ENCODE data around the gene EBNA1BP2.
"Not testable (repeated sequence)": the region's sequence is repeated elsewhere in the genome, so short reads cannot be mapped to it uniquely, and the experiment has no call there.

Gene EBNA1BP2

DNA sequence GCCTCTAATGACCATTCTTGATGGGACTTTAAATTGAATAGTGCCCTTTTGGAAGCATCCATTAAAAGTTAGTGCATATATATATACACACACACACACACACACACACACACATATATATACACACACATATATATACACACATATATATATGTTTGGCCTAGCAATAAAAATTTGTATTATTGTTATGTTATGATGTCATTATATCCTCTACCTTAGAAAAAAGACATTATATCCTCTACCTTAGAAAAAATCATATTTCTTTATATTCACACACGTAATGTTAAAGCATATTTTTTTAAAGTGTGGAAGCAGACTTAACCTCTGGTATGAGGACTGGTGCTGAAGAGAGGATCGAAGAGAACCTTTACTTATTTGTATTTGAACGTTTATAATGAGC, 43.3 kb downstream of the EBNA1BP2 start:
- H3K9me3 ChIP-seq (ENCODE audit: insufficient read depth, low read length): no peaks in the 10 kb centered on the region
- H2AFZ ChIP-seq (ENCODE audit: low read depth, low read length, severe bottlenecking): no peak overlapping the region
- H3K79me2 ChIP-seq (ENCODE audit: insufficient read depth, low read length): no peaks in the 10 kb centered on the region
- TF ChIP-seq, protein P1, sequence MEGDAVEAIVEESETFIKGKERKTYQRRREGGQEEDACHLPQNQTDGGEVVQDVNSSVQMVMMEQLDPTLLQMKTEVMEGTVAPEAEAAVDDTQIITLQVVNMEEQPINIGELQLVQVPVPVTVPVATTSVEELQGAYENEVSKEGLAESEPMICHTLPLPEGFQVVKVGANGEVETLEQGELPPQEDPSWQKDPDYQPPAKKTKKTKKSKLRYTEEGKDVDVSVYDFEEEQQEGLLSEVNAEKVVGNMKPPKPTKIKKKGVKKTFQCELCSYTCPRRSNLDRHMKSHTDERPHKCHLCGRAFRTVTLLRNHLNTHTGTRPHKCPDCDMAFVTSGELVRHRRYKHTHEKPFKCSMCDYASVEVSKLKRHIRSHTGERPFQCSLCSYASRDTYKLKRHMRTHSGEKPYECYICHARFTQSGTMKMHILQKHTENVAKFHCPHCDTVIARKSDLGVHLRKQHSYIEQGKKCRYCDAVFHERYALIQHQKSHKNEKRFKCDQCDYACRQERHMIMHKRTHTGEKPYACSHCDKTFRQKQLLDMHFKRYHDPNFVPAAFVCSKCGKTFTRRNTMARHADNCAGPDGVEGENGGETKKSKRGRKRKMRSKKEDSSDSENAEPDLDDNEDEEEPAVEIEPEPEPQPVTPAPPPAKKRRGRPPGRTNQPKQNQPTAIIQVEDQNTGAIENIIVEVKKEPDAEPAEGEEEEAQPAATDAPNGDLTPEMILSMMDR (IDR thresholded peaks at IDR 0.05; ENCODE audit: insufficient read depth, low read length, poor library complexity, severe bottlenecking): no peak
- TF ChIP-seq EZH2phosphoT487 (conservative IDR thresholded peaks at IDR 0.05; ENCODE audit: low read length): no peak
- no peak overlapping the region for H3K27ac ChIP-seq (ENCODE audit: low read depth, low read length)
- no peaks in the 10 kb centered on the region for H3K36me3 ChIP-seq (ENCODE audit: low read length)
- H3K9ac ChIP-seq (ENCODE audit: low read length): no peak overlapping the region
- no peaks in the 10 kb centered on the region for H3K27me3 ChIP-seq (ENCODE audit: low read length)
- no peaks in the 10 kb centered on the region for H4K20me1 ChIP-seq (ENCODE audit: low read depth, low read length)
- no peak overlapping the region for H3K4me3 ChIP-seq (ENCODE audit: insufficient read depth, low read length, poor library complexity, severe bottlenecking)
- H3K4me2 ChIP-seq (ENCODE audit: low read depth, low read length, poor library complexity, severe bottlenecking): no peak overlapping the region
- no peaks in the 10 kb centered on the region for H3K9me2 ChIP-seq (replicated peaks; ENCODE audit: insufficient read depth, low read length)
- H3F3A ChIP-seq (ENCODE audit: insufficient read depth): no peaks in the 10 kb centered on the region

DNA sequence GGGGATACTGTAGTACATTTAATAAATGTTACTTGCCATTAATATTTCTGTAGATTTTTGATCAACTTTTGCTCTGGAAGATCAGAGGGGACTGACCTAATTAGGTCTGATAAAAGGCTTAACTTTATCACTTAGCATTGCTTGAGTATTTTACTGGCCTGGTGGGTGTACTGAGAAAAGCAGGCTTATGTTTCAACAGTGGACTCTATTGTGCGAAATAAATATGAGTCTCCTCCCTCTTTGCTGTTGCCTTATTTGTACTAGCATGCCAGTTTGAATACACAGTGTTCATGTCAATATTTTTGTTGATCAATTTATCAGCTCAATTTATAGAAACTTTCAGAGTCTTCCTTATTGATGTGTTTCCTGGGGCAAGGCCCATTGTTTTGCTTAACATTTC, 49.1 kb downstream of the EBNA1BP2 start:
- no peak overlapping the region for H3K9ac ChIP-seq (ENCODE audit: low read length)
- H3K4me2 ChIP-seq (ENCODE audit: low read depth, low read length, poor library complexity, severe bottlenecking): no peak overlapping the region
- no peak overlapping the region for H2AFZ ChIP-seq (ENCODE audit: low read depth, low read length, severe bottlenecking)
- H3K4me3 ChIP-seq (ENCODE audit: insufficient read depth, low read length, poor library complexity, severe bottlenecking): no peak overlapping the region
- H3F3A ChIP-seq (ENCODE audit: insufficient read depth): no peaks in the 10 kb centered on the region
- H3K9me2 ChIP-seq (replicated peaks; ENCODE audit: insufficient read depth, low read length): no peaks in the 10 kb centered on the region
- no peaks in the 10 kb centered on the region for H3K36me3 ChIP-seq (ENCODE audit: low read length)
- no peaks in the 10 kb centered on the region for H3K9me3 ChIP-seq (ENCODE audit: insufficient read depth, low read length)
- no peaks in the 10 kb centered on the region for H3K79me2 ChIP-seq (ENCODE audit: insufficient read depth, low read length)
- peaks cover 3% of the 10 kb centered on the region; the same call in 1 of the 2 replicates for H3K27me3 ChIP-seq (ENCODE audit: low read length)
- no peaks in the 10 kb centered on the region for H4K20me1 ChIP-seq (ENCODE audit: low read depth, low read length)
- TF ChIP-seq, protein P1 (IDR thresholded peaks at IDR 0.05; ENCODE audit: insufficient read depth, low read length, poor library complexity, severe bottlenecking): no peak
- TF ChIP-seq EZH2phosphoT487 (conservative IDR thresholded peaks at IDR 0.05; ENCODE audit: low read length): no peak
- H3K27ac ChIP-seq (ENCODE audit: low read depth, low read length): no peak overlapping the region

DNA sequence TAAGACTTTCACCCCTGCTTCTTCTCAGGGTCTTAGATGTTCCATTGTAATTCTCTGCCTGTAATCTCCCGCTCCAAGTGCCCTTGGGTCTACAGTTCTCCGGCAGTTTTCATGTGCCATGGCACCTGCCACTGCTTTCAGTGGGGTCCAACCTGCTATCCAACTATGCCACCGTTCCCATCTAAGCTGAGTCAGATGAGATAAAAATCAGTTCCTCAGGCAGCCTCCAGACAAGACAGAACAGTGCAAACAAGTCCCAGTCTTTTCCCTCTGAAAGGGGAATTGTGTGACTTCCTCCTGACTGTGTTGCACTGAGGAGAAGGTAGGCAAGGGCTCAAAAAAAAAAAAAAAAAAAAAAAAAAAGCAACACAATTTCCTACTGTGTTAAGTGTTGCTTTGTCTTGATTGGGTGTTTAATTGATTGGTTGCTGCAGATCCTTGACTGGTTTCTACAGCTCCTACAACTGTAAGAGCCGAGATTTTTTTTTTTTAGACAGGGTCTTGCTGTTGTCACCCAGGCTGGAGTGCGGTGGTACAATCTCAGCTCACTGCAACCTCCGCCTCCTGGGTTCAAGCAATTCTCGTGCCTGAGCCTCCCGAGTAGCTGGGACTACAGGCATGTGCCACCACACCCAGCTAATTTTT, 50.7 kb downstream of the EBNA1BP2 start:
- no peak overlapping the region for H2AFZ ChIP-seq (ENCODE audit: low read depth, low read length, severe bottlenecking)
- no peak overlapping the region for H3K4me3 ChIP-seq (ENCODE audit: insufficient read depth, low read length, poor library complexity, severe bottlenecking)
- H3F3A ChIP-seq (ENCODE audit: insufficient read depth): no peaks in the 10 kb centered on the region
- no peaks in the 10 kb centered on the region for H3K79me2 ChIP-seq (ENCODE audit: insufficient read depth, low read length)
- no peaks in the 10 kb centered on the region for H3K9me2 ChIP-seq (replicated peaks; ENCODE audit: insufficient read depth, low read length)
- no peaks in the 10 kb centered on the region for H4K20me1 ChIP-seq (ENCODE audit: low read depth, low read length)
- H3K27ac ChIP-seq (ENCODE audit: low read depth, low read length): no peak overlapping the region
- no peaks in the 10 kb centered on the region for H3K36me3 ChIP-seq (ENCODE audit: low read length)
- H3K4me2 ChIP-seq (ENCODE audit: low read depth, low read length, poor library complexity, severe bottlenecking): no peak overlapping the region
- TF ChIP-seq, protein P1 (IDR thresholded peaks at IDR 0.05; ENCODE audit: insufficient read depth, low read length, poor library complexity, severe bottlenecking): no peak
- TF ChIP-seq EZH2phosphoT487 (conservative IDR thresholded peaks at IDR 0.05; ENCODE audit: low read length): no peak
- no peak overlapping the region for H3K9ac ChIP-seq (ENCODE audit: low read length)
- H3K27me3 ChIP-seq (ENCODE audit: low read length): peaks cover 3% of the 10 kb centered on the region; the same call in 1 of the 2 replicates
- H3K9me3 ChIP-seq (ENCODE audit: insufficient read depth, low read length): no peaks in the 10 kb centered on the region

DNA sequence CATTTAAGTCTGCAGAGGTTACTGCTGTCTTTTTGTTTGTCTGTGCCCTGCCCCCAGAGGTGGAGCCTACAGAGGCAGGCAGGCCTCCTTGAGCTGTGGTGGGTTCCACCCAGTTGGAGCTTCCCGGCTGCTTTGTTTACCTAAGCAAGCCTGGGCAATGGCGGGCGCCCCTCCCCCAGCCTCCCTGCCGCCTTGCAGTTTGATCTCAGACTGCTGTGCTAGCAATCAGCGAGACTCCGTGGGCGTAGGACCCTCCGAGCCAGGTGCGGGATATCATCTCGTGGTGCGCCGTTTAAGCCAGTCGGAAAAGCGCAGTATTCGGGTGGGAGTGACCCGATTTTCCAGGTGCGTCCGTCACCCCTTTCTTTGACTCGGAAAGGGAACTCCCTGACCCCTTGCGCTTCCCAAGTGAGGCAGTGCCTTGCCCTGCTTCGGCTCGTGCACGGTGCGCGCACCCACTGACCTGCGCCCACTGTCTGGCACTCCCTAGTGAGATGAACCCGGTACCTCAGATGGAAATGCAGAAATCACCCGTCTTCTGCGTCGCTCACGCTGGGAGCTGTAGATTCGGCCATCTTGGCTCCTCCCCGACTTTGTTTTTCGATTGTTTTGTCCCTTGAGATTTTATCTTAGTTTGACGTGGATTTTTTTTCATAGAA, 52.0 kb downstream of the EBNA1BP2 start:
- H3K36me3 ChIP-seq (ENCODE audit: low read length); H3F3A ChIP-seq (ENCODE audit: insufficient read depth); H3K9ac ChIP-seq (ENCODE audit: low read length); H3K9me2 ChIP-seq (replicated peaks; ENCODE audit: insufficient read depth, low read length); H3K79me2 ChIP-seq (ENCODE audit: insufficient read depth, low read length); H4K20me1 ChIP-seq (ENCODE audit: low read depth, low read length); H3K27me3 ChIP-seq (ENCODE audit: low read length); H3K4me2 ChIP-seq (ENCODE audit: low read depth, low read length, poor library complexity, severe bottlenecking); H3K27ac ChIP-seq (ENCODE audit: low read depth, low read length); H3K4me3 ChIP-seq (ENCODE audit: insufficient read depth, low read length, poor library complexity, severe bottlenecking); H2AFZ ChIP-seq (ENCODE audit: low read depth, low read length, severe bottlenecking); H3K9me3 ChIP-seq (ENCODE audit: insufficient read depth, low read length): not testable (repeated sequence)
